Esophagus muscularis mucosa (tissue), 4 donors: ENCODE results near the gene FARSB.

Source experiments
- EP300 ChIP-seq: sonication (generic); formaldehyde crosslinking; IDR thresholded peaks from one replicate; pipeline ENCODE4 v1.6.1; 2017; ENCODE audit warnings: antibody characterized with exemption
- POLR2A ChIP-seq: fragments of 450-650 bp; IDR thresholded peaks from one replicate; pipeline ENCODE4 v1.6.1; 2017; ENCODE audit warnings: antibody characterized with exemption, moderate library complexity, mild to moderate bottlenecking, low read depth
- POLR2AphosphoS5 ChIP-seq, 2 donors: sonication (generic); formaldehyde crosslinking; IDR thresholded peaks; one replicate each; pipeline ENCODE4 v1.6.1; 2017; ENCODE audit warnings: antibody characterized with exemption in 2 of 2
- TF ChIP-seq, protein P1 (sequence below), 3 experiments: fragments of 200-600 bp in 2 of 3; fragments of 450-650 bp in 1 of 3; sonication (generic) in 2 of 3; IDR thresholded peaks; one replicate each; pipeline ENCODE4 v1.5.1; 2017 to 2019; ENCODE audit warnings: antibody characterized with exemption in 3 of 3, mild to moderate bottlenecking in 2 of 3, moderate library complexity in 1 of 3

DNA sequence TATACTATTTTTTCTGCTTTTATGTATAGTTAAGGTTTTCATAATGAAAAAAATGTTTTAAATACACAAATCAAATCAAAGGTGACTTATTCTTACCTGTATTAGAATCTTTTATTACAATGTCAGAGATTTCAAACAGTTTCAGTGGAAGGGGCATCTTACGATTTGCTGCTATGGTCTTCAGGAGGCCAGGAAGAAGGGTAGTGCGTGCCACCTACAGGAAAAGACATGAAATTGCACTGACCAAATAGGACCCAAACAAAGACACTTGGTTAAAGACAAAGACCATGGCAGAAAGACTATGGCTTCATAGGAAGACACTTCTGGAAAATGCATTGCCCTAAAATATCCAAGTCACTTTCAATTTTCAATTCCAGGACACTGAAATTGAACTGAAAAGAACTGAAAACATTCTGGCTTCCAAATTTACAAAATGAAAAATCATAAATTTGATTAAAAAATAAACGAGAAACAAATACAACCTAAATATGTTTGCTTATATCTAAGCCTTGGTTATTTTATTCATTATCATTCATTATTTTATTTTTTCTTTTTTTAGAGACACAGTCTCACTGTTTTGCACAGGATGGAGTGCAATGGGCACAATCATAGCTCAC, 42.1 kb downstream of the FARSB start:
- TF ChIP-seq, protein P1, sequence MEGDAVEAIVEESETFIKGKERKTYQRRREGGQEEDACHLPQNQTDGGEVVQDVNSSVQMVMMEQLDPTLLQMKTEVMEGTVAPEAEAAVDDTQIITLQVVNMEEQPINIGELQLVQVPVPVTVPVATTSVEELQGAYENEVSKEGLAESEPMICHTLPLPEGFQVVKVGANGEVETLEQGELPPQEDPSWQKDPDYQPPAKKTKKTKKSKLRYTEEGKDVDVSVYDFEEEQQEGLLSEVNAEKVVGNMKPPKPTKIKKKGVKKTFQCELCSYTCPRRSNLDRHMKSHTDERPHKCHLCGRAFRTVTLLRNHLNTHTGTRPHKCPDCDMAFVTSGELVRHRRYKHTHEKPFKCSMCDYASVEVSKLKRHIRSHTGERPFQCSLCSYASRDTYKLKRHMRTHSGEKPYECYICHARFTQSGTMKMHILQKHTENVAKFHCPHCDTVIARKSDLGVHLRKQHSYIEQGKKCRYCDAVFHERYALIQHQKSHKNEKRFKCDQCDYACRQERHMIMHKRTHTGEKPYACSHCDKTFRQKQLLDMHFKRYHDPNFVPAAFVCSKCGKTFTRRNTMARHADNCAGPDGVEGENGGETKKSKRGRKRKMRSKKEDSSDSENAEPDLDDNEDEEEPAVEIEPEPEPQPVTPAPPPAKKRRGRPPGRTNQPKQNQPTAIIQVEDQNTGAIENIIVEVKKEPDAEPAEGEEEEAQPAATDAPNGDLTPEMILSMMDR (IDR thresholded peaks at IDR 0.05) = peak; percentile 73 to 82 (median 77)
- TF ChIP-seq POLR2AphosphoS5 (IDR thresholded peaks at IDR 0.05) = no peak
- no peak for TF ChIP-seq POLR2A
- no peak for TF ChIP-seq EP300
